Bronchial epithelial cell (primary cell): ENCODE data around the gene ACKR3. TPM values are rescaled to one million over a fixed set of nuclear protein-coding genes. Genes with fewer than 3 reads are reported as not detected.

Source experiments
- DNase-seq: peaks from one replicate; pipeline ENCODE4 v3.0.0-alpha.2; 2010; ENCODE audit warnings: low read depth
- FAIRE-seq: peaks from 2 replicates; lab custom pipeline; 2011; peaks lifted over from hg19 to GRCh38; lab: Jason Lieb, UNC
- H3K27me3 ChIP-seq: 2 replicates; pipeline ENCODE4 v1.5.1; 2011; ENCODE audit warnings: low read length; ENCODE audit not compliant: control insufficient read depth, insufficient read depth
- H3K36me3 ChIP-seq: 2 replicates; pipeline ENCODE4 v1.5.1; 2011; ENCODE audit warnings: low read length; ENCODE audit not compliant: control insufficient read depth, insufficient read depth
- H3K4me3 ChIP-seq: 2 replicates; pipeline ENCODE4 v1.5.1; 2011; ENCODE audit warnings: mild to moderate bottlenecking, low read depth, low read length, control low read depth
- total RNA-seq: library from RNA; depleted of rRNA; stranded (reverse); fragments of >200 nt; gene quantifications from 2 replicates; pipeline ENCODE4 v1.2.1, GENCODE V29; 2014
- TF ChIP-seq, protein P1 (sequence below): IDR thresholded peaks from 2 replicates; pipeline ENCODE4 v1.5.1; 2011; ENCODE audit warnings: mild to moderate bottlenecking, moderate library complexity, low read length, control low read depth, inconsistent platforms; ENCODE audit not compliant: insufficient read depth, severe bottlenecking

ACKR3 gene
- total RNA-seq, 1 donor from 2014 or later, result 17.9 TPM

GRCh38 chr2:236545248-236545658, 24.4 kb upstream of the ACKR3 start:
- Histone ChIP-seq H3K4me3 (no peak overlapping the region), H3K27me3 (no peaks in the 10 kb centered on the region), H3K36me3 (no peaks in the 10 kb centered on the region)
- TF ChIP-seq, protein P1, sequence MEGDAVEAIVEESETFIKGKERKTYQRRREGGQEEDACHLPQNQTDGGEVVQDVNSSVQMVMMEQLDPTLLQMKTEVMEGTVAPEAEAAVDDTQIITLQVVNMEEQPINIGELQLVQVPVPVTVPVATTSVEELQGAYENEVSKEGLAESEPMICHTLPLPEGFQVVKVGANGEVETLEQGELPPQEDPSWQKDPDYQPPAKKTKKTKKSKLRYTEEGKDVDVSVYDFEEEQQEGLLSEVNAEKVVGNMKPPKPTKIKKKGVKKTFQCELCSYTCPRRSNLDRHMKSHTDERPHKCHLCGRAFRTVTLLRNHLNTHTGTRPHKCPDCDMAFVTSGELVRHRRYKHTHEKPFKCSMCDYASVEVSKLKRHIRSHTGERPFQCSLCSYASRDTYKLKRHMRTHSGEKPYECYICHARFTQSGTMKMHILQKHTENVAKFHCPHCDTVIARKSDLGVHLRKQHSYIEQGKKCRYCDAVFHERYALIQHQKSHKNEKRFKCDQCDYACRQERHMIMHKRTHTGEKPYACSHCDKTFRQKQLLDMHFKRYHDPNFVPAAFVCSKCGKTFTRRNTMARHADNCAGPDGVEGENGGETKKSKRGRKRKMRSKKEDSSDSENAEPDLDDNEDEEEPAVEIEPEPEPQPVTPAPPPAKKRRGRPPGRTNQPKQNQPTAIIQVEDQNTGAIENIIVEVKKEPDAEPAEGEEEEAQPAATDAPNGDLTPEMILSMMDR, result no peak
- peak; percentile 23 for FAIRE-seq
- DNase-seq, result no peak

GRCh38 chr2:236545814-236546480, 23.7 kb upstream of the ACKR3 start:
- no peak for DNase-seq
- H3K4me3 ChIP-seq, result no peak overlapping the region

GRCh38 chr2:236546561-236547002, 23.0 kb upstream of the ACKR3 start:
- no peak overlapping the region for H3K4me3 ChIP-seq
- DNase-seq, result no peak
- H3K27me3 ChIP-seq, result no peaks in the 10 kb centered on the region
- TF ChIP-seq, protein P1, result no peak
- no peaks in the 10 kb centered on the region for H3K36me3 ChIP-seq
- no peak for FAIRE-seq

More at GRCh38 chr2:236545814-236546480, 23.7 kb upstream of the ACKR3 start:
- no peak for FAIRE-seq
- Histone ChIP-seq H3K36me3 (no peaks in the 10 kb centered on the region), H3K27me3 (no peaks in the 10 kb centered on the region)
- TF ChIP-seq, protein P1, result no peak

GRCh38 chr2:236547725-236548124, 21.9 kb upstream of the ACKR3 start:
- Histone ChIP-seq H3K36me3 (no peaks in the 10 kb centered on the region), H3K27me3 (no peaks in the 10 kb centered on the region), H3K4me3 (no peak overlapping the region)
- FAIRE-seq (no peak), DNase-seq (no peak)
- TF ChIP-seq, protein P1, result no peak

DNA sequence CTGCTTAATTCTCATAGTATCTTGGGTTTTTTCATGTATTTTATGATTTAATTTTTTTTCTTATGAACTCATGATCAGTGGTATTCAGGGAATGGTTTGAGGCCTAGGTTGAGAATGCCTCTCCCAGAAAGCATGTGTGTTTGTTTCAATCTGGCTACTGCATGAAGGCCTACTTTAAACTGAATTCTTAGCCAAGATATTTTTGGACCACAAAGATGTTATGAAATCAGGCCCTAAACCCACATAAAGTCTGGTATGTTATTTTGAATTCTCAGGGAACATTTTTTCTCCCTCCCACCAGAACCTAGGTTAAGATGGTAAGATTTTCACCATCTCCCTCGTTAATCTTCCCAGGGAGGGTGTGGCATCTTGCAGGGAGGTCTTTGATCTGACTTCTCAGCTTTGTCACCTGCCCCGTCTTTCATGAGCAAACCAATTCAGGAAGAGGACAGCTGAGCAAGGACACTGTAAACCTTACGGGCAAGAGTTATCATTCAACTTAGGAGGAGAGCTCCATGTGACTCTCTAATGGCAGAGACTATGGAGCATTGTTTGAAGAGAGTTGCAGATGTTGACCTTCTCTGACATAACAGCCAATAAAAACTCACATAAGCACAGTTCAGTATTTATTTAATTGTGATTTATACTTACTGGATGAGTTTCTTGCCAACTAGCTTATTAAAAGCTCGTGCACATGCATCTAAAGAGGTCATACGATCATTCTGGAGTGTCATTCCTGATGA, 21.3 kb upstream of the ACKR3 start:
- no peaks in the 10 kb centered on the region for H3K27me3 ChIP-seq
- TF ChIP-seq, protein P1, result no peak
- H3K4me3 ChIP-seq, result no peak overlapping the region
- H3K36me3 ChIP-seq, result no peaks in the 10 kb centered on the region
- DNase-seq (no peak), FAIRE-seq (no peak)
